Measurements from ENCODE around the gene PRM1.

Gene PRM1

GRCh38 chr16:11280616-11281522 is at the start of gene PRM1:
TSS of gene PRM1 (minus strand) at chr16:11281330. CDS start at chr16:11281238, 92 bp downstream.
- DNase-seq (ENCODE audit: low read depth) = no peak

- DNase-seq (ENCODE audit: low read depth) = no peak
Measured at GRCh38 chr16:11330526-11331237, 49.6 kb upstream of the PRM1 start.

- DNase-seq (ENCODE audit: low read depth) = no peak
Measured at GRCh38 chr16:11329891-11330290, 48.8 kb upstream of the PRM1 start.

GRCh38 chr16:11329071-11329491 is 48.0 kb upstream of the PRM1 start:
- DNase-seq (ENCODE audit: low read depth) = no peak

GRCh38 chr16:11328172-11329070 is 47.3 kb upstream of the PRM1 start:
- DNase-seq (ENCODE audit: low read depth) = peak; percentile 71

- DNase-seq (ENCODE audit: low read depth) = no peak
Measured at GRCh38 chr16:11327277-11328171, 46.4 kb upstream of the PRM1 start.

GRCh38 chr16:11326737-11327276 is 45.7 kb upstream of the PRM1 start:
- no peak for DNase-seq (ENCODE audit: low read depth)

GRCh38 chr16:11326084-11326736 is 45.1 kb upstream of the PRM1 start:
- no peak for DNase-seq (ENCODE audit: low read depth)

GRCh38 chr16:11325404-11326083 is 44.4 kb upstream of the PRM1 start:
- no peak for DNase-seq (ENCODE audit: low read depth)

GRCh38 chr16:11323551-11324336 is 42.6 kb upstream of the PRM1 start:
- no peak for DNase-seq (ENCODE audit: low read depth)

- no peak for DNase-seq (ENCODE audit: low read depth)
Measured at GRCh38 chr16:11322823-11323222, 41.7 kb upstream of the PRM1 start.

- DNase-seq (ENCODE audit: low read depth) = no peak
Measured at GRCh38 chr16:11321662-11322061, 40.5 kb upstream of the PRM1 start.

- no peak for DNase-seq (ENCODE audit: low read depth)
Measured at GRCh38 chr16:11320170-11320569, 39.0 kb upstream of the PRM1 start.

- no peak for DNase-seq (ENCODE audit: low read depth)
Measured at GRCh38 chr16:11319529-11320146, 38.5 kb upstream of the PRM1 start.

- DNase-seq (ENCODE audit: low read depth) = no peak
Measured at GRCh38 chr16:11318817-11319216, 37.7 kb upstream of the PRM1 start.

GRCh38 chr16:11316331-11317015 is 35.3 kb upstream of the PRM1 start:
- no peak for DNase-seq (ENCODE audit: low read depth)

- no peak for DNase-seq (ENCODE audit: low read depth)
Measured at GRCh38 chr16:11315510-11315909, 34.4 kb upstream of the PRM1 start.
